Myocyte (in vitro differentiated cells): ENCODE measurements around the gene POLE. TPM values are rescaled to one million over a fixed set of nuclear protein-coding genes. Genes with fewer than 3 reads are reported as not detected.
"Not testable (repeated sequence)": the region's sequence is repeated elsewhere in the genome, so short reads cannot be mapped to it uniquely, and the experiment has no call there.

Experiments used
- DNase-seq: peaks from one replicate; pipeline ENCODE4 v3.0.0-alpha.2; 2012; ENCODE audit warnings: low read depth
- total RNA-seq: library from RNA; depleted of rRNA; stranded (reverse); fragments of >200 nt; gene quantifications from 2 replicates; pipeline ENCODE4 v1.2.3, GENCODE V29; 2014

The POLE gene
- total RNA-seq, 1 donor from 2014 or later, result 11.2 TPM

DNA sequence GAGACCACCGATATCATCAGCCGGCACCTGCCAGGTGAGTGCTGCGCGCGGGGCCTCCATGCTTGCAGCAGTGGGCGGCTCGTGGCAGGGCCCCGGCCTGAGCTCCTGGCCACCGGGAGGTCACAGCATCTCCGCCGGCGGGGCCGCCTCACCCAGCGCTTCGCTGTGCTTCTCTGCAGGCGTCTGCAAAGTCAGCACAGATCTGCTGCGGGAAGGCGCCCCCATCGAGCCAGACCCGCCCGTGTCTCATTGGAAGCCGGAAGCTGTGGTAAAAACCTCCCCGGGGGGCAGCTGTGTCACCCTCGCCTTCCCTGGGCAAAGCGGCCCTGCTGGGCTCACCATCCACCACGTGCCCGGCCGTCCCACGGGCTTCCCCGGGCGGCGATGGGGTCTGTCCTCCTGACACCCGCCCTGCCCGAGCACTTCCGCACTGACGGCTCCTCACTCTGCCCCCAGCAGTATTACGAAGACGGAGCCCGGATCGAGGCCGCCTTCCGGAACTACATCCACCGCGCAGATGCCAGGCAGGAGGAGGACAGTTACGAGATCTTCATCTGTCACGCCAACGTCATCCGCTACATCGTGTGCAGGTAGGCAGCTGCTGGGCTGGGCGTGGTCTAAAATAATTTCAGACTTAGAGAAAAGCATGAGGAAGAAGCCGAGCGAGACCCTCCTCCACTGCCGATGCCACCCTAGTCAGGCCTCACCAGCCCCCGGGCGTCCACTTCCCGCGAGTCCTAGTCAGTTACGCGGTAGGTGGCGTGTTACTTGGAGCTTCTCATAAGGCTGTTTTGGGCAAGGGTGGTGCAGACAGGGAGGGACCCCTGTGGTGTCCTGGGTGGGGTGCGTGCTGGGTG is 30.6 kb upstream of the POLE start:
- DNase-seq, result no peak

DNA sequence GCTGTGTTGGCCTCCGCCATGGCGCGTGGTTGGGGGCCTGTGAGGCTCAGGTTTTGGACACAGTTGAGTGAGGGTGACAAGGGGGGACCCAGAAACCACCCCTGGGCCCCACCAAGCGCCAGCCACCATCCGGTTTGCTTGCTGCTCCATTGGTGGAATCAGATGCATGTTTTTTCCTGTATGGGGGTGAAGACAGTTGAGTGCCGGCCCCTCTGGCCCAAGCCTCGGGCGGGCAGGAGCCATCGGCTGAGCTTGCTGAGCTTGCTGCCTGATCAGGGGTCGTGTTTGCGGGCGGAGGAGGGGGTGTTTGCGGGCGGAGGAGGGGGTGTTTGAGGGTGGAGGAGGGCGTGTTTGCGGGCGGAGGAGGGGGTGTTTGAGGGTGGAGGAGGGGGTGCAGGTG is 29.9 kb upstream of the POLE start:
- DNase-seq, result no peak

DNA sequence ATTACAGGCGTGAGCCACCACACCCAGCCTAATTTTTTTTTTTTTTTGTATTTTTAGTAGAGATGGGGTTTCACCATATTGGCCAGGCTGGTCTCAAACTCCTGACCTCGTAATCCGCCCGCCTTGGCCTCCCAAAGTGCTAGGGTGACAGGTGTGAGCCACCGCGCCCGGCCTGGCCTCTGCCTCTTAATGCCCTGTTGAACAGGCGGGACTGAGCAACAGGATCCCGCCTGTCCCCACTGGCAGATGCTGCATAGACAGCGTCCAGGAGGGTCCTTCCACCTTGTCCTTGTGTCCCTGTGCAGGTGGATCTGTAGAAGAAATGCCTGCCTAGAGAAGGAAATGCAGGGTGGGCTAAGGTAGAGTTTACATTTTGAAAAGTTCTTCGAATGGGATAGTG is 29.2 kb upstream of the POLE start:
- DNase-seq, result no peak

DNA sequence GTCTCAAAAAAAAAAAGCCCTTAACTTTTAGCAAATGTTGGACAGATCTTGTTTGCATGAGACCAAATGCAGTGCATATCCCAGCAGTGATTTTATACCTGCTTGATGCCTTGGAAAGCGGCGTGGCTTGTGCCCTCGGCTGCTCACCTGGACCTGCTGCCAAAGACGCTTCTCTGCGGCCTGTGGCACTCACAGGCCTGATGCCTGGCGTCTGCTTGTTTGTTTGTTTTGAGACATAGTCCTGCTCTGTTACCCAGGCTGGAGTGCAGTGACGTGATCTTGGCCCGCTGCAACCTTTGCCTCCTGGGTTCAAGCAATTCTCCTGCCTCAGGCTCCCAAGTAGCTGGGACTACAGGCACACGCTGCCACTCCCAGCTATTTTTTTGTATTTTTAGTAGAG is 28.7 kb upstream of the POLE start:
- DNase-seq, result no peak

DNA sequence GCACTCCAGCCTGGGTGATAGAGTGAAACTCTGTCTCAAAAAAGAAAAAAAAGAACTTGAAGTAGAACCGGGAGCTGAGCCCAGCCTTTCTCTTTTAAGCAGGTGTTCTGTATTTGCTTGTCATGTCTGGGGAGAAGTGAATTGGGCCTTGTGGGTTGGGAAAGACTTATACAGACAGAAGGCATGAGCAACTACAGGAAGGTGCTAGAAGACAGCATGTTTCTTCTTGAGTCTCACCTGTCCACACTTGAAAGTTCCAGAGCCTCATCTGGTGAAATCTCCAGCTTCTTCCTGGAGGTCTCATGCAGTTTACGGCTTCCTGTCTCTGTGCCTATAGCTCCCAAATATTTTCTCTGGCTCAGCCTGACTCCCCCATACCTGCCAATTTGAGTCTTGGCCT is 26.0 kb upstream of the POLE start:
- DNase-seq, result no peak

DNA sequence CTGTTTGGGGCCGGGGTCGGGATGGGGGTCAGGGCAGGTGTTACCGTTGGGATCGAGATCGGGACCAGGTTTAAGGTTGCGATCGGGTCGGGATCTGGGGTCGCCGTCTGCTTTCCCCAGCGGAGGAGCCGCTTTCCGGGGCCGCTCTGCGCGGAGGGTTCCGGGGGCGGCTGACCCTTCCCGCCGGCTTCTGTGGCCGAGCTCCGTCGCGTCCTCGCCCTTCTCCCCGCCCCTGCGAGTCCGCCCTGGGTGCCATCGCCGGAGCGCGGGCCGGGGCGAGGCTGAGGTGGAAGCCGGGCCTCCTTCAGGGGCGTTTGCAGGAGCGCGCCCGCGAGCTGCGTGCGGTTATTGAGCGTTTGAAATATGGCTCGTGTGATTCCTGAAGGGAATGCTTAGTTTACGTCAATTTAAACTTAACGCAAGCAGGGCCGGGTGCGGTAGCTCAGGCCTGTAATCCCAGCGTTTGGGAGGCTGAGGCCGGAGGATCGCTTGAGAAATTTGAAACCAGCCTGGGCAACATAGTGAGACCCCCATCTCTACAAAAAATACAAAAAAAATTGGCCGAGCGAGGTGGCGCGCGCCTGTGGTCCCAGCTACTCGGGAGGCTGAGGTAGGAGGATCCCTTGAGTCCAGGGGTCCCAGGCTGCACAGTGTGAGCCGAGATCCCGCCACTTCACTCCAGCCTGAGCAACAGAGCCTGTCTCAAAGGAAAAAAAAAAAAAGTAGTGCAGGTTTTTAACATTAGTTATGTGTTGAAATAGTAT is 24.1 kb upstream of the POLE start:
- peak; percentile 21 for DNase-seq

DNA sequence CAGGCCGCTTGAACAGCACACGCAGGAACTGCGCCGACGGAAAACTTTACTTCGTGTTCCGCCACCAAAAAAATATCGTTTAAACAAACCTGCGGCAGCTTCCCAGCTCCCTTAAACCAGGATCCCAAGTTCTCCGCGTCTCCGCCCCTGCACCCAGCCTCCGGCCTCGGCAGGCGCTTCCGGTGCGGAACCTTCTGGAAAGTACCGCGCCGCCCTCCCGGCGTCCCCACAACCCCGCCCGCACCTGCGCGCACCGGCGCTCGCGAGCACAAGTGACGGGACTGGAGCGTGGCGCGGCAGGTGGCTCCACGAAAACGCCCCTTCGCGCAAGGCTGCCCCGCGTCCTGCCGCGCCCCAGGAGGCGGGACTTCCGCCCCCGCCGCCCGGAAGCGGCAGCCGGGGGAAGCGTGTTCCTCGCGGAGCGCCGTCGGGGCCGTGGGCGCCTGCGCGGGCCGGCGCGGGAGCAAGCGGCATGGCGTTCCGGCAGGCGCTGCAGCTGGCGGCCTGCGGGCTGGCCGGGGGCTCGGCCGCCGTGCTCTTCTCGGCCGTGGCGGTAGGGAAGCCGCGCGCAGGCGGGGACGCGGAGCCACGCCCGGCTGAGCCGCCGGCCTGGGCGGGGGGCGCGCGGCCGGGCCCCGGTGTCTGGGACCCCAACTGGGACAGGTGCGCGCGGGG is 23.4 kb upstream of the POLE start, which contains the start of gene PGAM5:
Gene PGAM5 (plus strand): TSS at position 438 of the 675 bp plus-strand sequence. CDS start 35 bp downstream, at position 473.
- peak; percentile 87 for DNase-seq

DNA sequence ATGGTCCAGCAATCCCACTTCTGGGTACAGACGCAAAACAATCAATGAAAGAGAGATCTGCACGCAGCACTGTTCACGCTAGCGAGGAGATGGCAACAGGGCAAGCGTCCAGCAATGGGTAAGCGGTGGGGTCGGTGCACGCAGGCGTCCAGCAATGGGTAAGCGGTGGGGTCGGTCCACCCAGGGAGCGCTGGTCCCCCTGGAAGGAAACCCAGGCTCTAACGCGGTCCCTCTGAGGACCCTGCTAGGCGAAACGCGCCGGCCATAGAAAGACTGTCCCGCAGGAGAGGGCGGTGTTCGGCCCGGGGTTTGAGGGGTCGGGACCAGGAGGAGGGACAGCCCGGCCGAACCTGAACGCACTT is 22.9 kb upstream of the POLE start:
- DNase-seq, result no peak

DNA sequence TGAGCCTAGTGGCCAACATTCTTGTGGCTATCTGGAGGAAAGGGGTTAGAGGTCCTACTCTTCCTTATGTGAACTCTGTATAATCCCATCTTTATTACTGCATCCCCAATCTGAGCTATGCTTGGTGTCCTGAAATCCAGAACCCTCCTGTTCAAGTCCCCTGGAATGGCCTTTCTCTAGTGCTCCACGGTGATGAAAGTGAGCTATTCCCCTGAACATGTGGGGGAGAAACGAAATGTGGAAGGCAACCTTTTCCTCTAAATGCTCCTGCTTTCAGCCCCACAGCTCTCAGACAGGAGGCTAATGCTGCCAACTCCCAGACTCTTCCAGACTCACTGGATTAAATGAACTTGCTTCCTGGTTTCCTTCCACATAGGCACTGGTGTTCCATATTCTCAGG is 21.0 kb upstream of the POLE start:
- DNase-seq, result no peak

DNA sequence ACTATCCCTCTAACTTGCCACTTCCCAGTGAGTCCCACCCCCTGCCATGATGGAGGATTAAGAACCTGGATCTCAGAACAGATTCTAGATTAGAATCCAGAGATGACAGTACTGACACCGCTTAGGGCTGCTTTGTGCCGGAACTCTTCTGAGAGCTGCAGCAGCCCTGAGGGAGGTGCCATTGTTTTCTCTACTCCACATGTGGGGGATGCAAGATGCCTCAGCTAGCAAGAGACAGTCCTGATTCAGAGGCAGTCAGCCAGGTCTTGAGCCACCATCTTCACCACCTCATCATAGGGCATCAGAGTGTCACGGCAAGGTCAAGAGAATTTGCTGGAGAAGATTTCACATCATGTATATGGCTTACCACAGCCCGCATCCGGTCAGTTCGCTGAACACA is 20.1 kb upstream of the POLE start:
- no peak for DNase-seq

DNA sequence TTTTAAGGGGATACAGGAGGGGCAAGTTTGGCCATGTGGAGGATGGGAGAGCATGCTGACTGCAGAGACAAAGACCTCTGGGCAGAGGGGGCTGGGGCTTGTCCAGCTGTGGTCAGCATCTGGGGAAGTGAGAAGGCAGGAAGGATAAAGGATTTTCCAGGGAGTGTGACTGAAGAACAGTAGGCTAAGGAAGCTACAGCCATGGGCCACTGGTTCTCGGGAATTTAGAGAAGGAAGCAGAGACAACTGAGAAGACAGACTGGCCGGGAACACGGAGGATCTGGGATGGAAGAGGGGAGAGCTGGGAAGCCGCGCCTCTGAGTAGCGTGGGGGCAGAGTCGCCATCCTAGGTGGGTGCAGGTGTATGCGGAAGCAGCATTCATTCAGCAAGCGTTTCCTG is 16.5 kb upstream of the POLE start:
- no peak for DNase-seq

DNA sequence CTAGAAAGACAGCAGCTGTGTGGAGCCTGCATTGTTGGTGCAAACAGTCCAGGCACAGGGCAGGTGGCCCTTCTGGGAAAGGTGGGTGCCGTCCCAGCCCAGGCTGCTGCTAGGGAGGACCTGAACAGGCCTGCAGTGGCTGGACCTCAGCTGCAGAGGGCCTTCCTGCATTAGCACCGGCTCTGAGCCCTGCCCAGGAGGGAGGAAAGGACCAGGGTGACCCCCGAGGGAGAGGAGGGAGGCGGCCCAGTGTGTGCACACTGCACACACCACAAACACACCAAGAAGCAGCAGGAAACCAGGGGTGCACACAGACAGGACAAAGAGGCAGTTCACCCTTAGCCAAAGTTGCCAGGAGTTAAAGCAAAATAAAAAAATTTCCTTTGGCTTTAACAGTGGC is 15.5 kb upstream of the POLE start:
- DNase-seq, result no peak

DNA sequence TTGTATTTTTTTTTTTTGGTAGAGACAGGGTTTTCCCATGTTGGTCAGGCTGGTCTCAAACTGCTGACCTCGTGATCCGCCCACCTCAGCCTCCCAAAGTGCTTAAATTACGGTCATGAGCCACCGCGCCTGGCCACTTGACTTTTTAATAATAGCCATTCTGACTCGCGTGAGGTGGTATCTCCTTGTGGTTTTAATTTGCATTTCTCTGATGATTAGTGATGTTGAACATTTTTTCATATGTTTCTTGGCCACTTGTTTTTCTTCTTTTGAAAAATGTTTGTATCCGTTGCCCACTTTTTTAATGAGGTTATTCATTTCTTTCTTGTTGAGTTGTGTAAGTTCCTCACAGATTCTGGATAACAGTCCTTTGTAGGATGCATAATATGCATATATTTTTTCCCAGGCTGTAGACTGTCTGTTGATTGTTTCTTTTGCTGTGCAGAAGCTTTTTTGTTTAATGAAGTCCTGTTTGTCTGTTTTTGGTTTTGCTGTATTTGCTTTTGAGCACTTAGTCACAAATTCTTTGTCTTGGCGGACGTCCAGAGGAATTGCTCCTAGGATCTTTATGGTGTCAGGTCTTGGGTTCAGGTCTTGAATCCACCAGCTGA is 13.2 kb upstream of the POLE start:
- DNase-seq, result peak; percentile 22

DNA sequence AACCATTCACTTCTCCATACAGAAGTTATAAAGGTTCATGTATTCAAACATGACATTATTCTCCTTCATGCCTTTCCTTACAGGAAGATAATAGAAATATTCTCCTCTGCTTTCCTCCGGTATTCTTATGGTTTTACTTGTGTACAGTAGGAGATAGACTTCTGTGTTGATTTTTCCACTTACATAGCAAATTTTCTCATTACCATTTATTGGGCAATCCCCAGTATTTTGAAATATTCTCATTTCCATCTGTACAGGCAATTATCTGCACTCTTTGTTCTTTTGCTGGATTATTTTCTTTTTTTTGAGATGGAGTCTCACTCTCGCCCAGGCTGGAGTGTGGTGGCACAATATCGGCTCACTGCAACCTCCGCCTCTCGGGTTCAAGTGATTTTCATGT is 11.2 kb upstream of the POLE start:
- DNase-seq, result no peak

DNA sequence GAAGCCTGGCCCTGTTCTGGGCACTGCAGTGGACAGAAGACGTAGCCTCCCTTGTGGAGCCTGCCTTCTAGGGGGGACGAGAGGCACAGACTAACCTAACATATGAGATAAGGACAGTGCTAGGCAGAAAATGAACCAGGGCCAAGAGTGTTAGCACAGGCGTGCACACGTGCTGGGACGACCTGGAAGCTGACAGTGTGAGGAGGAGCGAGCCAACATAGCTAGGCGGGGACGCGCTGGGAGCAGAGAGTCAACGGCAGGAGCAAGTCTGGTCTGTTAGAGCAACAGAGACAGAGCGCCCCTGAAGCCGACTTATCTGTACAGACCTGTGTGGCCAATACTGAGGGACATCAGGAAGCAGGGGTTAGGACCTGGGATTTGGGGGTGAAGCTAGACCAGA is 8.3 kb upstream of the POLE start:
- no peak for DNase-seq

DNA sequence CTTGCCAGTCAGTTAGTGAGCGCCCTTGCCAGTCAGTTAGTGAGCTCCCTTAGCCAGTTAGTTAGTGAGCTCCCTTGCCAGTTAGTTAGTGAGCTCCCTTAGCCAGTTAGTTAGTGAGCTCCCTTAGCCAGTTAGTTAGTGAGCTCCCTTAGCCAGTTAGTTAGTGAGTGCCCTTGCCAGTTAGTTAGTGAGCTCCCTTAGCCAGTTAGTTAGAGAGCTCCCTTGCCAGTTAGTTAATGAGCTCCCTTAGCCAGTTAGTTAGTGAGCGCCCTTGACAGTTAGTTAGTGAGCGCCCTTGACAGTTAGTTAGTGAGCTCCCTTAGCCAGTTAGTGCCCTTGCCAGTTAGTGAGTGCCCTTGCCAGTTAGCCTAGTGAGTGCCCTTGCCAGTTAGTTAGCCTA is 7.7 kb upstream of the POLE start:
- DNase-seq, result not testable (repeated sequence)

DNA sequence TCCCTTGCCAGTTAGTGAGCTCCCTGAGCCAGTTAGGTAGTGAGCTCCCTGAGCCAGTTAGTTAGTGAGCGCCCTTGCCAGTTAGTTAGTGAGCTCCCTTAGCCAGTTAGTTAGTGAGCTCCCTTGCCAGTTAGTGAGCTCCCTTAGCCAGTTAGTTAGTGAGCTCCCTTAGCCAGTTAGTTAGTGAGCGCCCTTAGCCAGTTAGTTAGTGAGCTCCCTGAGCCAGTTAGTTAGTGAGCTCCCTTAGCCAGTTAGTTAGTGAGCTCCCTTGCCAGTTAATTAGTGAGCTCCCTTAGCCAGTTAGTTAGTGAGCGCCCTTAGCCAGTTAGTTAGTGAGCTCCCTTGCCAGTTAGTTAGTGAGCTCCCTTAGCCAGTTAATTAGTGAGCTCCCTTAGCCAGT is 4.9 kb upstream of the POLE start:
- DNase-seq, result not testable (repeated sequence)

DNA sequence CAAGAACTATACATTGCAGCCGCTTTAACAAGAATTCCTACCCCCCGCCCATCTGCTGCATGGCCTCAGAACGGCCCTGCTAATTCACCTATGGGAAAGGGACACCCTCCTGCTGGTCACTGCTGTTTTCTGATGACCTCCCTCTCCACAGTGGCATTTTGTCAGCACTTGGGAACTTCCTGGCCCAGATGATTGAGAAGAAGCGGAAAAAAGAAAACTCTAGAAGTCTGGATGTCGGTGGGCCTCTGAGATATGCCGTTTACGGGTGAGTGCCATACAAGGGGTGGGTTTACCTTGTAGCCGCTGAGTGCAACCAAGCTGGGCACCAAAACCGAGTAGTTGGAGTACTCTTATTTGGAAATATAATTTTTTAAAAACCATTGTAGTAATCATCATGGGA is 3.0 kb upstream of the POLE start:
- no peak for DNase-seq

DNA sequence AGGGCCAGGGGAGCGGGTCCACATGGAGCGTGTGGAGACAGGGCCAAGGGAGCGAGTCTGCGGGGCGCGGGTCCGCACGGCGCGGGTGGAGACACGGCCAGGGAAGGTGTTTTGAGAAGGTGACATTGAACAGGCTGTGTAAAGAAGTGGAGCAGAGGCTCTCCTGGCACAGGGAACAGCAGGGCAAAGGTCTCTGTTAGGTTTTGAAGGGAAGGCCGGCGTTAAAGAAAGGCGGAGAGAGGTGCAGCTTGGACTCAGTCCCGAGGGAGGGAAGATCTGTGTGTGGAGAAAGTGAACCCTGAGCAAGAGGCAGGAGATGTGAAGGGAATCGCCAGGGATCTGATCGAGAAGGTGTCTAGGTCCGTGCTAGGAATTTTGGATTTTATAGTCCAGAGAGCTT is 2.1 kb upstream of the POLE start:
- no peak for DNase-seq

DNA sequence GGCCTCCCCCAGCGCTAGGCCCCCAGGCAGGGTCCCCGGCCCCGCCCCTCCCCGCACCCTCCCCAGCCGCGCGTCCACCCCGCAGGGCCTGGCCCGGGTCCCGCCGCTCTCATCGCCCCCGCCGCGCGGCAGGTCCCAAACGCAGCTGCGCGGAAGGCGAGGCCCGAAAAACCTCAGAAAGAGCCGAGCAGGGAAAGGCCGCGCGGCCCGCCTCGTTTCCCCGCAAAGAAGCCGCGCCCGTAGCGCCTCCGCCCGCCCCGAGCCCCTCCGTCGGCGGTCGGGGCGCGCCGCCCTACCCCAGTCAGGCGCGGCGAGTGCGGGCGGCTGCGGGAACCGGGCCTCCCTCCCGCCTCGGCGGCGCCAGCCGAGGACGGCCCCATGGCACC is 324 bp downstream of the POLE start:
- DNase-seq, result peak; percentile 9

DNA sequence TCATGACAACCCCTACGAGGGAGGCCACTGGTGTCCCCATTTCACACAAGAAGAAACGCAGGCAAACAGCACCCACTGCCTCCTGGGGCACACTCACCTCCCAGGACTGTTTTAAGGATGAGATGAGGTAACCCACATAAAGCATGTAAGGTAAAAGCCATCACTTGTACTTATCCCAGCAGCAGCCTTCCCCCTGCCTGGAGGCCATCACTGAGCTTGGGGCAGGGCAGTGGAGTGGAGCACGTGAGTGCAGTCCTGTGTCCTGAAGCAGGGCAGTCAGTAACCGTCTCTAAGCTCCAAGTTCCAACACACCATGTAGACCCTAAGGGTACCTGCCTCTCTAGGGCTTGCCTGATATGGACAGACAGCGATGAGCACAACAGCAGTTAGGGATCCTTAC is 1.7 kb downstream of the POLE start:
- DNase-seq, result no peak

DNA sequence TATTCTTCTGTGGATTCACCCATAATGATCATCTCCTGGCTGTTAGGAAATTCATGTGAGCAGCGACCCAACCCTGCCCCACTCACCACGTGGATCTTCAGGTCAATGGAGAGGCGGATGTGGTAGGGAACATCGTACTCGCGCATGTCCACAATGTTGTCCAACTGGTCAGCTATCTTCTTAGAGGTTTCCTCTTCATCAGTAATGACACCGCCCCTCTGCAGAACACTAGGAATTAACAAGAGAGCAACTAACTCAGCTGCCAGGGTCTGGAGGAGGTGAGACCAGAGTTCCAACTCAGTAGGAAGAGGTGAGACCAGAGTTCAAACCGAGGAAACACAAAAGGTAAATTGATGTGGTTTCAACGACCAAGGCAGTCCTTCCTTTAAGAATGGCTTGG is 9.7 kb downstream of the POLE start:
- no peak for DNase-seq
